G401.6 (cell line): ENCODE data around the gene OR5B21.

Experiments used
- FAIRE-seq: peaks from 2 replicates; lab custom pipeline; 2012; peaks lifted over from hg19 to GRCh38; lab: Jason Lieb, UNC

Gene OR5B21

DNA sequence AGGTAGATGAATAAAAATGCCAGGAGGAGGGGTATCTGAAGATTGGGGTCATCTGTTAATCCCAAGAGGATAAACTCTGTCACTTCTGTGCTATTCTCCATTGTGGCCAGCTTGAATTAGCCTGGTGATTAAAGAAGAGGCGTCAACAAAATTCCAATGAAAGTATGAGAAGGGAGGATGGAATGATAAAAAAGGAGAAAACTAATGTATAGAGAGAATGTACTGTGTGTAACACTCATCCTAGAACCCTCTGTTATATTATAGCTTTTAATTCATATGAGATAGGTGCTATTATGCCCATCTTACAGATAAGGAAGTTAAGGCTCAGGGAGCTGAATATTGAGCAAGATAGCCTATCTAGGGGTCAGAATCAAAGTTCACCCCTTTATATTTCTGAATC, at the start of gene OR5B21:
Gene OR5B21 (minus strand): TSS at position 101 of the 400 bp plus-strand sequence. CDS start 0 bp downstream, at position 101.
- FAIRE-seq: no peak

DNA sequence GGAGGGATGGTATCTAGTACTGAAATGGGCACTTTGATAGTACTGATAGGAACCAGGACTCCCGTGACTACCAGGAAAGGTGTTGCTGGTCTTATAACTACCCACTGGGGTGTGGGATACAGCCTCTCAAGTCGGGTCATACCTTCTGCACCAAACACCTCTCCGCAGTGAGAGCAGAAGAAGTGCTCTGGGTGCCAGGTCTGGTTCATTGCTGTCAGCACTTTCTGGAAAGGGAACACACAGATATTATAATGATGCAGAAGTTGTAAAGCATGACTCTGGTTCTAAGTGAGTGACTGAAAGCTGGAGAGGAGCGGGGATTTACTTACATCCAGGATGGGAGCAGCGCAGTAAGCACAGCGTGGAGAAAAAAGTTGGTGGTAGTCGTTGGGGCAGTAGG, 41.7 kb upstream of the OR5B21 start:
- no peak for FAIRE-seq

DNA sequence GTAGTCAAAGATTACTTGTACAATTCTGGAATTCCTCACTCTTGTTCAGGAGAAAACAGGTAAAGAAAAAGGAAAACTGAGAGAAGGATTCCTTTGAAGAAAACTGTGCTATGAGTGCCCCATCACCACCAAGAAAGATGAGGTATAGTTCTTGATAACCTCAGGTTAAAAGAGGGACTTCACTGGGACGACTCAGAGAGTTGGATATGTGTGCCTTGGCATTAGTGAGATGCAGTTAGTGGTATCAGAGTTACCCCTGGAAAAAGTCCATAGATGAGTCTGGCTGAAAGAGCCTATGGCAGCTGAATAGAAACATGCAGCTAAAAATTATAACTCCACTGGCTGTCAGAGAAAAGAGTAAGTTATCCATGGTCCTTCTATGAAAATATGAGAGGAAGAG, 38.9 kb upstream of the OR5B21 start:
- FAIRE-seq: no peak

DNA sequence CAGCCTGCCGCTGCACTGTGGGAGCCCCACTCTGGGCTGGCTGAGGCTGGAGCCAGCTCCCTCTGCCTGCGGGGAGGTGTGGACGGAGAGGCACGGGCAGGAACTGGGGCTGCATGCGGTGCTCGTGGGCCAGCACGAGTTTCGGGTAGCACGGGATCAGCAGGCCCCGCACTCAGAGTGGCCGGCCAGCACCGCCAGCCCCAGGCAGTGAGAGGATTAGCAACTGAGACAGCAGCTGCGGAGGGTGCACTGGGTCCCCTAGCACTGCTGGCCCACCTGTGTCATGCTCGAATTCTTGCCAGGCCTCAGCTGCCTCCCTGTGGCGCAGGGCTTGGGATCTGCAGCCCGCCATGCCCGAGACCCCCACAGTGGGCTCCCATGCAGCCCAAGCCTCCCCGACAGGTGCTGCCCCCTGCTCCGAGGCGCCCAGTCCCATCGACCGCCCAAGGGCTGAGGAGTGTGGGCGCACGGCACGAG, 24.0 kb upstream of the OR5B21 start:
- no peak for FAIRE-seq

DNA sequence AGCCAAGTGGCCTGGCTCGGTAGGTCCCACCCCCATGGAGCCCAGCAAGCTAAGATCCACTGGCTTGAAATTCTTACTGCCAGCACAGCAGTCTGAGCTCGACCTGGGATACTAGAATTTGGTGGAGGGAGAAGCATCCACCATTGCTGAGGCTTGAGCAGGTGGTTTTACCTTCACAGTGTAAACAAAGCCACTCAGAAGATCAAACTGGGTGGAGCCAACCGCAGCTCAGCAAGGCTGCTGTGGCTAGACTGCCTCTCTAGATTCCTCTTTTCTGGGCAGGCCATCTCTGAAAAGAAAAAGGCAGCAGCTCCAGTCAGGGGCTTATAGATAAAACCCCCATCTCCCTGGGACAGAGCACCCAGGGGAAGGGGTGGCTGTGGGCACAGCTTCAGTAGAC, 22.3 kb upstream of the OR5B21 start:
- no peak for FAIRE-seq

DNA sequence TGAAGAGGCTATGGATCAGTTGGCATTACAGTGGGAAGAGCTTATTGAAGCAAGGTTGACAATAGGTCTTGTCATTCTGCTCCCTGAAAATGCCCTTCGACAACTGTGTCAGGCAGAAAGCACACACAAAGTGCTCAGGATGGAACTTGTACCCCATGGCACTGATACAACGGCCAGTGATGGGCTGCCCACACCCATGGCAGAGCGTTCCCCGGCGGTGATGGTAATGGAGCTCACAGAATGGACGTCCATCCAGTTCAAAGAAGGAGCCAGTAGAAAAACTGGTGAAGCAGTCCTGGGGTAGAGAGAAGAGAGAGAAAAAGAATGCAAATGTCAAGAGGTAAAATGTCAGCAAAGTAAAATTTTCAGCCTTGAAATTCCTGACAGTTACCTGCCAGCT, 19.5 kb upstream of the OR5B21 start:
- no peak for FAIRE-seq

DNA sequence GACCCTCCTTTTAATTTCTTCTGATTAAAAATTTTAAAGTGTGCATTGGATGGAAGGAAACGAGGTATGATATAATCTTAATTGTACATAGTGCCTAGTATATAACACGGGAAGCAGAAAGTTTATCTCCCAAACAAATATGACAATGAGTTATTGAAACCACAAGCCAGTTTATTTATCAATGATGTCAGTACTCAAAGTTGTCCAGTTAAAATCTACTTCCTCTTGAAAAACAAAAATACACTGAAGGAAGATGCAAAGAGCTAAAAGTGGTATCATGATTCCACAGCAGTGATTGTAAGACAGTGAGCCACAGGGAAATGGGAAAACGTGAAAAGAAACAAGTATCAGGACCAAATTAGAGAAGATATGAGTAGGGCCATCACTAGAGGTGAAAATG, 18.8 kb upstream of the OR5B21 start:
- no peak for FAIRE-seq

- FAIRE-seq: no peak
Observed at GRCh38 chr11:58525037-58525614, 17.2 kb upstream of the OR5B21 start.

DNA sequence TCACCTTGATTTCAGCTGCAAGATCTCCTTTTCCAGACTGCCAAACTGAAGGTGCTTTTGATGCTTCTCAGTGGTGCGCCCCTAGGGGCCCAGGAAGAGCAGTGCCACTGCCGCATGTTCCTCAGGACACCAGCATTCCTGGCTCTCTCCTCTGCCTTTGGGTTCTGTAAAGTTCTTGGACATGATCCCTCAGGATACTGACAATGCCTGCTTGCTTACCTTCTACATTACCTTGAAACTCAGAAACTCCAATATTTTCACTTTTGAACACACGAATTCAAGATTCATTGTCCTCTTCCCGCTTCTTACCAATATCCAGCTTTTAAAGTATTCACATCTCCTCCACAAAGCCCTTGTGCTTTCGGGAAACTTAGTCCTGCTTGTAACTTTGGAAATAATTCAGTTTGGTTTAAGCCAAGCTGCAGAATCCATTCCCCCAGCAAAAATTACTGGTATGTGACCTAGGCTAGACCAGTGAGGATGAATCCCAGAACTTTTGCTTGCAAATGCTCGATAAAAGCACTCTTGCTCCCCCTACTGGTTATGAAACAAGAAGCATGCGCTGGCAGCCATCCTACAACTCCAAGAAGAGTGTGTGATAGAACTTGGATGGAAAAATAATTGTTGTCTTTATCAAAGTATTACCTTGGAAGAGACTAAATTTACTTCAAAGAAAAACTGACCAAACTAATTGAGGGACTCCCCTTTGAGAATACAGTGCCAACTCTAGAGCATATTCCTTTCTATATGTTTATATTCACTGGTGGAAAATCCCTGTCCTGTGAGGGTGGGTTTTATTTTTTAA, 16.5 kb upstream of the OR5B21 start:
- peak; percentile 94 for FAIRE-seq

DNA sequence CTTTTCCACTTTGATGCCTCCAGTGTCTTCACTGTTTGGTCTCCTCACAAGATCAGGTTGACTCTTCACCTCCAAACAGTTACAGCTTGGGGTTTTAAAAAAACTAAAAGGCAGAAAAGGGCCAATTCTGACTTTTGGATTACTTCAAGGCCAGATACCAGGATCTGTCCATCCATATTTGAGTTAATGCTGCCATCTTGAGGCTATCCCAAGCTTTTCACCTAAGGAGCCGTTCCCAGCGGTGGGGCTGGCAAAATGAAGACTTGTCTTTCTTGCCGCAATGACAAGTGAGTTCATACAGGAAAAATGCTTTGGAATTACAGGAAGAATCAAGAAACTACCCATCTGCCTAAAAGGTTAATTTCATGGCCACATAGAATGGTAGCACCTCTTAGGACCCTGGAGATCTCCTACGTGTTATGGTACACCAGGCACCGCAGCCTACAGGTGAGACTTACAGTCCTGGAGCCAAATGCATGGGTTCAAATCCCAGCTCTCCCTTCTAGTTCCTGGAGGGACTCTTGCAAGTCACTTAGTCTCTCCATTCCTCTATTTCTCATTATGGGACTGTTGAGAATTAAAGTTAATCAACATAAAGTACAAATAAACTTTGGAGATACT, 6.0 kb upstream of the OR5B21 start:
- peak; percentile 92 for FAIRE-seq

GRCh38 chr11:58511636-58512035, 3.7 kb upstream of the OR5B21 start:
- FAIRE-seq: no peak

GRCh38 chr11:58509748-58510147, 1.8 kb upstream of the OR5B21 start:
- no peak for FAIRE-seq

- no peak for FAIRE-seq
Observed at GRCh38 chr11:58508814-58509213, 909 bp upstream of the OR5B21 start.

- no peak for FAIRE-seq
Observed at GRCh38 chr11:58507355-58507754, 550 bp downstream of the OR5B21 start.

DNA sequence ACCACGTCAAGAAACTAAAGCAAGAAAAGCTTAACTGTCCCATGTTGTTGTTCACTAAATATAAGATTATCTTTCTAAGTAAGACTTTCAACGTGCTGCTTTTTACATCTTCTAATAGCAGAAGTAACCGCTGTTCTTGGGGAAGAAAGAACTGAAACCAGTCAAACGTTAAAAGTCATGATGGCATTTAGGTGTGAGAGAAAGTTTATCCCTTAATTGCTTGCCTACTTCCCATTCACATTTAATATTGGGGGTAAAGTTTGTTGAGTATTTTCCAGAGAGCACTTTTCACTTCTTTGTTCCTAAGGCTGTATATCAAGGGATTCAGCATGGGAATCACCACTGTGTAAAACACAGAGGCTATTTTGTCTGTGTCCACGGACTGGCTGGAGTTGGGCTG, 970 bp downstream of the OR5B21 start:
- FAIRE-seq: no peak

GRCh38 chr11:58505849-58506248, 2.1 kb downstream of the OR5B21 start:
- FAIRE-seq: no peak

GRCh38 chr11:58504232-58504631, 3.7 kb downstream of the OR5B21 start:
- no peak for FAIRE-seq

DNA sequence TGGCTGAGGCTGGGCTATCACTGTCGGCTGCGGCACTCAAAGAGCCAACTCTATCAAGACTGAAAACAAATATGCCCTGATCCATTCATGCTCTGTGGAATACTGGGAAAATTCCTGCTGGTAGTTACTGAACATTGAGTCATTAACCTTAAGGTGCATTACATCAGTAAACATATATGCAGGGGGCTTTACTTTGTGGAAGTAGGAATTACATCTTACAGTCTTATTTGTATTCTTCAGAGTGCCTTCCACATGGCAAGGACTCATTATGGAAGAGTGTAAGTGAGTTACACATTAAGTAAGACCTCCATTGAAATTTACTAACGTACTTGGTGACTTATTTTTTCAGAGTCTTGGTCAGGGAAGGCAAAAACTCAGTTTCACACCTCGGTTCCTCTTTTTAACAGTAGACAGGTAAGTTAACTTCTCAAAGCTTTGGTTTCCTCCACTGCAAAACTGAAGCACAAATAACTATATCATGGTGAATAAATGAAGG, 4.5 kb downstream of the OR5B21 start:
- FAIRE-seq: no peak

DNA sequence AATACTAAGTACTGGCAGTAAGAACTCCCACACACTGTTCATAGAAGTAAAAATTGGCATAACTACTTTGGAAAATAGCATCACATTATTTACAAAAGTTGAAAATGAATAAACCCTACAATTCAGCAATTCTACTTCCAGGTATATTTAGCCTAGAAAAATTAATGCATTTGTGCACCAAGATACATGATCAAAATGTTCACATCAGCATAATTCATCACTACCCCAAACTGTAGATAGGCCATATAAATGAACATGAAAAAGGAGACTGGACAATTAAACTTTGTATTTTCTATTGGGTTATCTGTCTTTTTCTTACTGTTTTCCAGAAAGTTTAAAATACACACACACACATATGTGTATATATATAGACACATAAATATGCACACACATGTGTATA, 5.9 kb downstream of the OR5B21 start:
- FAIRE-seq: no peak

DNA sequence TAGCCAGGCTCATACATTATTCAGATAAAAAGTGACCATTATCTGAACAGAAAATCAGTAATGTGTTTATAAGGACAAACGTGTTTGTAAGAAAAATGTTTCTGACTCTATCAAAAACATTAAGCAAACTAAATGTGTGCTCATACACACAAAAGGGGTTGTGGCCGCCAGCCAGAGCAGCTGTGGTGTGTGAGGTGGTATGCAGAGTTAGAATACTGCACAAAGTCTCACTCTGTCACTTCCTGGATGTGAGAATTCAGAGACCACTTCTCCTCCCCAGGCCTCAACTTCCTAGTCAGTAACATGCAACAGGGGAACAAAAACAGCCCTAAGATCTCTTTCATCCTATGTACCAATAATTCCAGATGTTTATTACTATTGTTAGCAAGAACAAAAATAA, 9.4 kb downstream of the OR5B21 start:
- FAIRE-seq: no peak

DNA sequence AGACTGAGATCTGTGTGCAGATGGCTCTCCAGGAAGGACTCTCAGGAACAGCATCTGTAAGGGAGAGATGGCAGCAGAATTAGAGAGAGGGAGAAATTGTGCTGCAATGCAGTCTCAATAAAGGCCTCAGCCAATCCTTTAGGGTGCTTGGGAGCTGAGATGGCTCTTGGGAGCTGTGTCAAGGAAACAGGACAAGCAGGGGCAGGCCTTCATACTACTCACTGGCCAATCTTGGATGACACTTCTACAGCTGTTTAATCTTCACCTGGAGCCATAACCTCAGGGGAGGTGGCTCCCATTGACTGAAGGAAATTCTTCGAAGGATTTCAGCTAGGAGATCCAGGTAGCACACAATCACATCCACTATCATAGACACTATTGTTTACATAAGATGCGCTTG, 10.0 kb downstream of the OR5B21 start:
- no peak for FAIRE-seq

DNA sequence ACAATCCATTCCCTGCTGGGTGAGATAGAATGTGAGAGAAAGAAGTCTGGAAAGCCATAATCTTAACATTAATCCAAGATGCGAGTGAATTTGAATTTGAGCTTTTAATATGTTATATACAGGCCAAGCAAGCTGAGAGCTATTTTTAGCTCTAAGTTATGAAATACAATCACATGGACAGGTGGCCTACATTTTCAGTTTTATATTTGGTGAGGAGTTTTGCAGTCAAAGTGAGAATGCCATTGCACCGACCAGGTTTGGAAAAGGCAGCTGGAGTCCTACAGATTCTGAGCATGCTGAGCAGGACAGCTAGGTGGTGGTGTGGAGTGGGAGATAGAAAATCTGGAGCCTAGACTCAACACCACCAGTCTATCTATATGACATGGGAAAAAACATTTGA, 12.0 kb downstream of the OR5B21 start:
- FAIRE-seq: no peak

GRCh38 chr11:58494101-58494500, 13.8 kb downstream of the OR5B21 start:
- FAIRE-seq: no peak
